GM11168 (cell line): Measurements from ENCODE around the gene NANOG.
"Not testable (repeated sequence)": the region's sequence is repeated elsewhere in the genome, so short reads cannot be mapped to it uniquely, and the experiment has no call there.

Experiments used
- in situ Hi-C: fragments of 300-500 bp; cut with MboI; formaldehyde crosslinking; loops from one replicate; pipeline ENCODE4 v1.12.0; 2022; ENCODE audit warnings: low sequenced_read_pairs; ENCODE audit not compliant: unreplicated experiment

NANOG gene

DNA sequence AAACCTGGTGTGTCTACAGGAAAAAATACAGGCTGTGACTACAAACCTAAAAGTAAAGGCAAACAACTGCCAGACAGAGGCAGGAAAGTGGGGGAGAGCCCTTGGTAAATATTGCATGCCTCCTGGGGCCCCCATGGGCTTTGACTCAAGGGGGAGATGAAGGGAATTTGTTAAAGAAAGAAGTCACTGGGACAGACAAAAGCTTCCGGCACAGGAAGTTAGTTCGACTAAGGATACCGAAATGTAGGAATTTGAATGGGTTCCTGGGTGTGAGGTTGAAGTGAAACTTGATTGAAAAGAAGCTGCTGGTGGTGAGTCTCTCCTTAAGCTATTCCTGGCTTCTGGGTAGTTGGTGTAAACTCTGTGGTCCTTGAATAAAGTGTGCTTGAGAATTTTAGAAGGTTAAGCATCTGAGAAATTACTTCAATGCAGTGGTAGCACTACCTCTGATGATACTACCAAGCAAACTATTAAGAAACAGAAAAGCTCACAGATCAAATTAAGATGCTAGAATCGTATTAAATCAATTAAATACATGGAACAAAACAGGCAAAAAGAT is 9.6 kb downstream of the NANOG start:
- in situ Hi-C loops, result not testable (repeated sequence)

DNA sequence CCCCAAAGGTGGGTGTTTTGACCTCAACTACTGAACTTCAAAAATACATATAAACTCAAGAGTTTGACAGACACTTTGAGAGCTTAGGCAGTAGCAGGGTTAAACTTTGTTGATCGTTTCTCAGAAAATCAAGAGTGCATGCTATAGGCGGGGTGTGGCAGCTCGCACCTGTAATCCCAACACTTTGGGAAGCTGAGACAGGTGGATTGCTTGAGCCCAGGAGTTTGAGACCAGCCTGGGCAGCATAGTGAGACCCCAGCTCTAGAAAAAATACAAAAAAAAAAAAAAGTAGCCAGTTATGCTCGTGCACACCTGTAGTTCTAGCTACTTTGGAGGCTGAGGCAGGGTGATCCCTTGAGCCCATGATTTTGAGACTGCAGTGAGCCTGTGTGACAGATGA is 12.3 kb downstream of the NANOG start:
- in situ Hi-C loops, result loop anchor here (5.0 kb wide), 1 partner anchor 84 kb away; no protein-coding TSS in a partner anchor

- in situ Hi-C loops, result not testable (repeated sequence)
These were observed 17.1 kb downstream of the NANOG start for GRCh38 chr12:7806319-7806718.

DNA sequence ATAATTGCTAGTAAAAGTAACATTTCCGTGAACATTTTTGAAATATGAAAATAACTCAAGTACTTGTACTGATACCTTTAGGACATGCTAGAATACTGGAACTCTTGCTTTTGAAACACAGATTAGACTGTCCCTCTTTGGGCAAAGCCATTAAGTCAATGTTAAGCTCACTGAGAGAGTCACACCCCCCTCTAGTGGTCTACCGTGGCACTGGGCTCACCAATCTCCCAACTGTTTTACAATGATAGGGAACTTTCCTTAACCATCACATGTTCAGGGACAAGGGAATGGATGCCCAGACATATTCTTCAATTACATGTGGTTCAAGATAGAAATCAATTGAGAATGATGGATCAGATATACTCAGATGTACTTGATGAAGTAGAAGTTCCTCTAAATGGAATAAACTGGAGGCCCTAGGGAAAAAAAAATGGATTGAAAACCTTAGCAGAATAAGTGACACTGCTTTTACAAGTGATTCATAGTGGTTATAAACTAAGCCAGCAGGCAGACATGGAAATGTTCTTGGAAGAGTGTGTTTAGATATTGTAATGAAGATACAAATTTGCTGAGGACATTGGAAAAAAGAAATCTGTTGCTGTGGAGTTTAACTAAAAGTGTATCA is 17.8 kb downstream of the NANOG start:
- in situ Hi-C loops, result no loop called here

- in situ Hi-C loops, result not testable (repeated sequence)
These were observed 36.6 kb downstream of the NANOG start for GRCh38 chr12:7825754-7826153.

DNA sequence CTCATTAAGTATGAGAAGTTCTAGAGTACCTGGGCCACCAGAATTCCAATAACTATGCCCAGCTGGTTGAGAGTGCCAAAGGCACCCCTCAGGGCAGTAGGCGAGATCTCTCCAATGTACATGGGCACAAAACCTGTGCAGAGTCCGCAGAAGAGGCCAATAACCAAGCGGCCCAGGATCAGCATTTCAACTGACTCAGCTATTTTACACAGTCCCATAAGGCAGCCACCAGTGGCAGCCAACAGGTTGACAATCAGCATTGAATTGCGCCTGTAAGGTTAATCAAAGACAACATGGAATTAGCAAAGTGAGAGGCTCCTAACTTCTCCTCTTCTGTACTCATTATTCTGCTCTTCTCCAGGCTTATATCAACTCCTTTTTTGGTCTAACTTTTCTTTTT is 40.5 kb downstream of the NANOG start:
- in situ Hi-C loops, result not testable (repeated sequence)

DNA sequence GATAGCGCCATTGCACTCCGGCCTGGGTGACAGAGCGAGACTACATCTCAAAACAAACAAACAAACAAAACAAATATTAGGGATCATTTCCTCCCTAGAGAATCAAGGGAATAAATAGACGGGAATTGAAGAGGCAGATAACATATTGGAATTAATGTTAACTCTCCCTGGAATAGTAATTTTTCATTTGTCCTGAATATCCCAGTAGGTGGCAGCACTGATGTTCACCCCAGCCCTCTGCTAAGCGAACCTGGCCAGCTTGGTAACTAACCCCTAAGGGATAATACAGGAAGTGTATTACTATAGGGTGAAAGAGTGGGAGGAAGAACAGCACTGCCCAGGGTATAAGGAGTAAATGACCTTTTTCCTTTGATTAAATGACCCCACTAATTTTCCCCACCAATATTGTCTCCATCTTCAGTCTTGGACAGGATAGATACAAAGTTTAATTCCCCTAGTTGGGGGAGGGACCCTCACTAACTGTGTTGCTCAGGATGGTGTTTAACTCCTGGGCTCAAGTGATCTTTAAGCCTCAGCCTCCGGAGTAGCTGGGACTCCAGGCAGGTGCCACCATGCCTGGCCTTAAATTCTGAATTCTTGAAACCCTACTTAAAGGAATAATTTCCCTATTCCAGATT is 43.0 kb downstream of the NANOG start:
- in situ Hi-C loops, result no loop called here

DNA sequence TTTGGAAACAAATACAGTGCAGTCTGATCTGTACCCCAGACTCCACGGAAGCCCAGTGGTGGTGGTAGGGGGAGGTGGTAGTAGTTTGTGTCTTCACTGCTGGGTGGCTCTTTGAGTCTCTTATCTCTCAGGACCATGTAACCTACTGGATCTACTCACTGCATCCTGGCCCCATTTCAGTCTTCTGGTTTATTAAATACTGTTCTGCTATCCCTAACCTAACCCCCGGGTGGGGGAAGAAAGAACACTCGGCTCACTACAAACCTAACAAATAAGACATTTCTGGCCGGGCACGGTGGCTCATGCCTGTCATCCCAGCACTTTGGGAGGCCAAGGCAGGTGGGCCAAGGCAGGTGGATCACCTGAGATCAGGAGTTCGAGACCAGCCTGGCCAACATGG is 44.0 kb downstream of the NANOG start:
- in situ Hi-C loops, result not testable (repeated sequence)

GRCh38 chr12:7833831-7834230 is 44.6 kb downstream of the NANOG start:
- in situ Hi-C loops, result no loop called here

DNA sequence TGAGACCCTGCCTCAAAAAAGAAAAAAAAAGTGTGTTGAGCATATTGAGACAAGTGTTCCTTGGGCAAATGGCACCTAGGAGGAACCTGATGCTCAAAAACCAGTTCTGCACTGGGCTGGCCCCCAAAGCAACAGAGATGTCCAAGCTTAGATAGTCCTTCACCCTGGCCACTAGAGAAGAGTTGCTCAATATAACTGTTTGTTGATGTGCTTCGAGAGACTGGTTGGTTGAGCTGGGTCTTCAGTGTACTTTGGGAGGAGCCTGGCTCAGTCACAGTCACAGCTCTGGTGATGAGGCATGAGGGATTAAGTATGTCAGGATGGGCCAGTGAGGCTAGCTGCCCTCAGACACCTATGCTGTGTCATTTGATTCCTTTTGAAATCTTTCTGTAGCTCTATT is 45.5 kb downstream of the NANOG start:
- in situ Hi-C loops, result no loop called here

DNA sequence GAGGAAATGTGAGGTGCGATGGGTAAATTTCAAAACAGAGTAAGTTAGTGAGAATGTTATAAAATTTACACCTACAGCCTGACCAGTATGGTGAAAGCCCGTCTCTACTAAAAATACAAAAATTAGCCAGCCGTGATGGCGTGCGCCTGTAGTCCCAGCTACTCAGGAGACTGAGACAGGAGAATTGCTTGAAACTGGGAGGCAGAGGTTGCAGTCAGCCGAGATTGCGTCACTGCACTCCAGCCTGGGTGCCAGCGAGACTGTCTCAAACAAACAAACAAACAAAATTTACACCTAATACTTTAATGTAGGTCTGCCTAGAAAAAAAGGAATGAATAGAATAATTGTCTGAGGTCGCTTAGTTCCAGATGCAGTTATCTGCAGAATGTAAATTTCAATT is 45.9 kb downstream of the NANOG start:
- in situ Hi-C loops, result no loop called here

- in situ Hi-C loops, result no loop called here
These were observed 46.6 kb downstream of the NANOG start for GRCh38 chr12:7835766-7836165.

- in situ Hi-C loops, result no loop called here
These were observed 48.2 kb downstream of the NANOG start for GRCh38 chr12:7837366-7837765.

GRCh38 chr12:7839226-7839625 is 50.0 kb downstream of the NANOG start:
- in situ Hi-C loops, result not testable (repeated sequence)

DNA sequence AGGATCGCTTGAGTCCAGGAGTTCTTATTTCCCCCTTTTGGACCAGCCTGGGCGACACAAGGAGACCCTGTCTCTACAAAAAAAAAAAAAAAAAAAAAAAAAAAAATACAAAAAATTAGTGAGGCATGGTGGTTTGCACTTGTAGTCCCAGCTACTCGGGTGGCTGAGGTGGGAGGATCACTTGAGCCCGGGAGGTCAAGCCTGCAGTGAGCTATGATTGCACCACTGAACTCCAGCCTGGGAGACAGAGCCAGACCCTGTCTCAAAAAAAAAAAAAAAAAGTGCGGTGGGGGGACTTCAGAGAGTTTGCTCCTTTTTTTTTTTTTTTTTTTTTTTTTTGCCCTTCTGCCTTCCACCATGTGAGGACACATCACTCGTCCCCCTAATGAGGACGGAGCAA is 50.6 kb downstream of the NANOG start:
- in situ Hi-C loops, result not testable (repeated sequence)

- in situ Hi-C loops, result not testable (repeated sequence)
These were observed 53.2 kb downstream of the NANOG start for GRCh38 chr12:7842444-7842843.

GRCh38 chr12:7843149-7843548 is 53.9 kb downstream of the NANOG start:
- in situ Hi-C loops, result not testable (repeated sequence)

DNA sequence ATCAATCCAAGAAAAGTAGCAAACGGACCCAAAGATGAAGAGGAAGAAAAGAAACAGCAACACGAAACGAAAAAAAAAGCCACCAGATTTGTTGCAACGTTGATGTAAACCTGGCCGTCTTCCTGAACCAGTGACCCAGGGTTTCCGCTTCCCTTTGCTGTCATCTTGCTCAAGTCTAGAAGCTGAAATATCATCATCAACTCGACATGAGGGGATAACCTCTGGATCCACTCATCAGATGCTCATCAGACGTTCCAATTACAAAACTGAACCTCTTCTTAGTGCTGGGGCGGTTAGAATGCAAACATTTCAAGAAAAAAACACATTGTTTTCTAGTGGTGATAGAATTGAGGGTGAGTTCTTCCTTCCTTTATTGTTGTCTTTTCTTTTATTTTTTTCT is 54.4 kb downstream of the NANOG start:
- in situ Hi-C loops, result not testable (repeated sequence)

- in situ Hi-C loops, result no loop called here
These were observed 54.9 kb downstream of the NANOG start for GRCh38 chr12:7844116-7844515.

DNA sequence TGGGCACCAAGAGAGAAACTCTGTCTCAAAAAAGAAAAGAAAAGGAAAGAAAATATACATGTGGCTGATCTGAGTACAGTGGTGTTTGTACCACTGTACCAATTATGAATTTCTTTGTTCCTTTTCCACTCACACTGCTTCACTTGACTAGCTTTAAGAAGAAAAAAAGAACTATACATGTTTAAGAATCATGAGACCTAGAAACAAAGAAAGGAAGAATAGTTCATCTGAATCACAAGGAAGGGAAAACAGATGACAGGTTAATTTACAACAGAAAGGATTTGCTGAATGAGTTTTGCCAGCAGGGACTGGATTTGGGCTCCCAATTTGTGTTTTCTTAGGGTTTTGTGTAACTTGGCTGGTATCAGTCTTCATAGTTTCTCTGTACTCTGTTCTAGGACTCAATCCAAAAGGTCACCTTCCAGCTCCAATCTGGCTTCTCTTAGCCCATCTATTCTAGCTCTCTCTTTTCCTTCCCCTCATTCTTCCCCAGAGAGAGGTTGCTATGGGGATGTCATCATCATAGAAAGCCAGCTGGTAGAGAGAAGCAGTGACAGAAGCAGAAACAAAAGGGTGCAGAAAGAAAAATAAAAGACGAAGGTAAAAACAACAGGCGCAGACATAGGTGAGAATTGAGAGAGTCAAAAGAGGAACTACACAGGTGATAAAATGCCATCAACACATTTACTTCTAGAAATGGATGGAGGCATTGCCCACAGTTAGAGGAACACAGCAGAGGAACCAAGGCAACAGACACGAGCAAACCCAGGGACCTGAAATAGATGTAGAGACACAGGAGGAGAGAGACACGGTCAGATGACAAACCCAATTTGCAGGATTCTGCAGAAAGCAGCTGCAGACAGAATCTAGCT is 58.3 kb downstream of the NANOG start:
- in situ Hi-C loops, result not testable (repeated sequence)

- in situ Hi-C loops, result not testable (repeated sequence)
These were observed 58.9 kb downstream of the NANOG start for GRCh38 chr12:7848098-7848422.
